ENCODE results near the gene COX4I2.
"Not testable (repeated sequence)": the region's sequence is repeated elsewhere in the genome, so short reads cannot be mapped to it uniquely, and the experiment has no call there.

Gene COX4I2

GRCh38 chr20:31654534-31654933 lies 16.8 kb downstream of the COX4I2 start:
- DNase-seq (ENCODE audit: low read depth in 2 of 2) = no peak

GRCh38 chr20:31661625-31662371 lies 24.1 kb downstream of the COX4I2 start:
- DNase-seq (ENCODE audit: low read depth in 2 of 2) = peak; percentile 52 to 71

DNA sequence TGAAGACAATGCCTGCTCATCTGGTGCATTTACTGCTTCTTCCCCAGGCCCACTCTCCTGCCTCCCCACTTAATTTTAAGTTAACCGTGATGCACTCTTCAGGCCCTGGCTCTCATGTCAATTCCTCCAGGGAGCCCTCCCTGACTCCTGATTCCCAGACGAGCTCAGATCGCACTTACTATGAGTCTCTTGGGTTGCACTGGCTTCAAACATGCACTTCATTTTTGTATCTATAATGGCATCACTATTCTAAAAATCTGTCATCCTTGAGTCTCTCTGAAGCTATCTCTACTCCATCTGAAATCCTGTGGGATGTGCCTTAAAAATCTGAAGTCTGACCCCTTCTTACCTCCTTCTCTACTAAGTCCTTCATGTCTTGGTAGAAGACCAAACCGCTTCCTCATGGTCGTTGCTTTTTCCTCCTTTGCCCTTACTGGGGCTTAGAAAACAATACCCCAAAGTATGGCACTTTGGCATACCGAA lies 24.7 kb downstream of the COX4I2 start:
- DNase-seq (ENCODE audit: low read depth in 2 of 2) = no peak

DNA sequence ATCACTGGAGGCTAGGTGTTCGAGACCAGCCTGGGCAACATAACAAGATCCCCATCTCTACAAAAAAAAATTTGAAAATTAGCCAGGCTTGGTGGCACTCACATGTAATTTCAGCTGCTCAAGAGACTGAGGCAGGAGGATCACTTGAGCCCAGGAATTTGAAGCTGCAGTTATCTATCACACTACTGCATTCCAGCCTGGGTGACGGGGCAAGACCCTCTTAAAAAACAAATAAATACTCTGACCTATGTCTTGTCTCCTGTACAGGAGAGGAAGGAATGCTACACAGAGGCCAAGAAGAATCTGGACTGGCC lies 25.8 kb downstream of the COX4I2 start:
- no peak for DNase-seq (ENCODE audit: low read depth in 2 of 2)

DNA sequence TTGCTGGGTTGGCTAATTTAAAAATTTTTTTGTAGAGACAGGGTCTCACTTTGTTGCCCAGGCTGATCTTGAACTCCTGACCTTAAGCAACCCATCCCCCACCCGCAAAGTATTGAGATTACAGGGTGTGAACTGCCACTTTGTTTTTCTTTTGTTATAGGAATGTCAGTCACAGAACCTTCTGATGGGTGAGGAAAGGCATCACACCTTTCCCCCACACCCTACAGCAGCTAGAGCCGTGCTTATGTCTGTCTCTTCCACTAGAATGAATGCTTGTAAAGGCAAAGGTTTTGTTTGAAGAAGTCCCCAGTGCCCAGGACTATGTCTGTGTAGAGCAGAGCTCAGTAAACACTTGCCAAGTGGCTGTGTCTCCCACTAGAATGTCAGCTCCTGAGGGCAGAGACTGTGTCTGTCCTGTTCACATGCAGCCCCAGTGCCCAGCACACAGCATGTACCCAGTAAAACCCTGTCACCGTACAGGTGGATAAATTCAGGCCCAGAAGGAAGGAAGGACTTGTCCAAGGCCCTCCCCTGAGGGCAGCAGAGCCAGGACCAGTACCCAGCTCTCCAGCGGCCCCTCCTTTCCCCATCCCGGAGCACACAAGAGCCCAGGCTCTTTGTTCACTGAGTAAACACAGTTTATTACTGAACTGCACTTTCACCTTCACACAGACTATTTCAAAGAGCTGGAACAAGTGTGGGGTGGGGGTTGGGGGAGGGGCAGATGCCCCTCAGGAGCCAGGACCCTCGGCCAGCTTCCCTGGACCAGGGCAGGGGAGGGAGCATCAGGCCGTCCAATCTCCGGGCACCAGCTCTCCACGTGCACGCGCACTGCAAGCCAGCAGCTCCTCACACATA lies 26.4 kb downstream of the COX4I2 start:
- DNase-seq (ENCODE audit: low read depth in 2 of 2) = no peak

DNA sequence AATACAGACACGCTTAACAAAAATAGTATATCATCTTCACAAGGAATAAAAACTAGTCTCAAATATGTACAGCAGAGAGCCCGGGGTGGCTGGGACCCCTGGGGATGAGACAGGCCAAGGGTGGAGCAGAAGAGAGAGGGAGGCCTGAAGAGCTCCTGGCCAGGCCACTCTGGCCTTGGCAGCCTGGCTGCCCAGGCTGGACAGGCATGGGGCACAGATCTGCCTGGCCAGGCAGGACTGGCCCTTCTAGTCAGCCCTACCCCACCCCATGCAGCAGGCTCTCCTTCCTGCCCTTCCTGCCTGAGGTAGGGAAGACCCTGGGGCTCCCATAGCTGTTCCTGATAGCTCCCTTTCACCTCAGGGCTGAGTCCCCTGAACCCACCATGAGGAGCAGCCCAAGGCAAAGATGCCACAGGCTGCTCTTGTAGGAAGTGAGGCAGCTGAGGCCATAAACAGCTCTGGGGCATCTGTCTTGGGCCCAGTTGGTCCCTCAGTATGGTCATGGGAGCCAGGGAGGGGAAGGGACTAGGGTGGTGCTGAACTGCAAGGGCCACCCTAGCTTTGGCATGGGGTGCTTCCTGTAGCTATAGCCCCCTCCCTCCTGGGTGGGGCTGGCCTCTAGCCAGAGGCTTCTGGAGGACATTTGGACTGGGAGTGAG lies 27.1 kb downstream of the COX4I2 start:
- no peak for DNase-seq (ENCODE audit: low read depth in 2 of 2)

DNA sequence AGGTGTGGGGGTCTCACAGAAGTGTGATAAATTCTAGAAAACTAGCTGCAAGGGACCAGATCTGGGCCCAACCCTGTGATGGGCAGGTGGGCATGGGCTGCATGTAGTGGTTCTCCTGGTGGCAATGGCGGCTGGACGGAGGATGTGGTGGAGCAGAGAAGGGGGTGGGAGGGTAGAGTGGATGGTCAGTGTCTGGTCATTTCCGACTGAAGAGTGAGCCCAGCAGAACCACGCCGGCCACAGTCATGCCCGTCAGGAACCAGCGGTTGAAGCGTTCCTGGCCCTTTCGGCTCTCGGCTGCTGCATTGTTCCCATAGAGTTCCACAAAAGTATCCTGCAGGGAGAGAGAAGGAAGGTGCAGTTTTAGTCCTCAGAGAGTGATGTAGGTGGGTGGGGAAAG lies 28.0 kb downstream of the COX4I2 start:
- no peak for DNase-seq (ENCODE audit: low read depth in 2 of 2)

DNA sequence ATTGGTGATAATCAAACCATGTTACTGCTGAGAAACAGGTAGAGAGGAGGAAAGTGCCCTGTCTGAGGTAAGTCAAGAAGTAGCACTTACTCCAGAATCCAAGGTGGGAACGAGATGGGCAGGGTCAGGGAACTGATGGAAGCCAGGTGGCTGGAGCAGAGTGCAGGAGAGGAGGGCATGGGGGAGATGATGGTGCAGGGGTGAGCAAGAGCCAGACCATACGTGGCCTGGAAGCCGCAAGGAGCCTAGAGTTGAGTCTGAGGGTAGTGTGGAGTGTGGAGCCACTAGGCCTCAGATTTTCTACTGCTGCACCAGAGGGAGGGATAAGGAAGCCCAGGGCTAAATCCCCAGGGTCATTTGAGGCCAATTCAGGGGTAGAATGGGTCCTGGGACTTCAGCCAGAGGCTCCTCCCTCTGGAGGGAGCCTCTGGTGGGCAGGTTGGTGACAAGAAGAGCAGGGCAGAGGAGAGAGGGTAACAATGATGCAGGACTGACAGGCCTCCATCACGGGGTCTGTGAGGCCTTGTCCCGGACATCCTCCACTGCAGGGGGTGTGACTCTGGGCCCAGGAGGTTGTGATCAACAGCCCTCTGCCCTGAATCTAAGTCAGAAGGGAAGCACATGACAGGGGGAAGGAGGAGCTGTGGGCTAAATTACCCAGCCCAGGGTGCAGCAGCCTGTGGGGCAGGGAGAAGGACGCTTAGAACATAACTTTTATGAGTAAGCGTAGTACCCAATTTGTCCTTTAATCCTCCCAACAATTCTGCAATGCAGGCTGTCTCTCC lies 28.7 kb downstream of the COX4I2 start:
- DNase-seq (ENCODE audit: low read depth in 2 of 2) = no peak

- no peak for DNase-seq (ENCODE audit: low read depth in 2 of 2)
Observed at GRCh38 chr20:31667315-31668285, 29.9 kb downstream of the COX4I2 start.

GRCh38 chr20:31668944-31669343 lies 31.2 kb downstream of the COX4I2 start:
- DNase-seq (ENCODE audit: low read depth in 2 of 2) = not testable (repeated sequence)

- no peak for DNase-seq (ENCODE audit: low read depth in 2 of 2)
Observed at GRCh38 chr20:31669876-31670275, 32.2 kb downstream of the COX4I2 start.

- DNase-seq (ENCODE audit: low read depth in 2 of 2) = no peak
Observed at GRCh38 chr20:31670371-31671228, 32.9 kb downstream of the COX4I2 start.

DNA sequence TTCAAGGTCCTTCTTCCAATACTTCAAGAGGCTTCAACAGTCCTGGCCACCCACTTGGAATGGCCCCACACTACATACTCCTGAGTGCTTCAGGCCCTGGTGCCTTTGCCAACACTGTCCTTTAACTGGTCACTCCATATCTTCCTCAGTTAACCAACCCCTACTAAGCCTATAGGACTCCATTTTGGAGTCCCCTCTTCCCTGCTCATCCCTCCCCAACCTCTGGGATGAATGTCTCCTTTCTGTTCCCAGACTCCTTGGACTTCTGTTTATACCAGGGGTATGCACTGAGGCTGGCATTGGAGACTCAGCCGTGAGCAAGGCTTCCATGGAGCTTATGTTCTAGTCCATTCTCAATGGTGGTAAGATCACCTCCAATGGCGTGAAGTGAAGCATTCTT lies 33.6 kb downstream of the COX4I2 start:
- DNase-seq (ENCODE audit: low read depth in 2 of 2) = no peak

GRCh38 chr20:31673435-31673834 lies 35.7 kb downstream of the COX4I2 start:
- DNase-seq (ENCODE audit: low read depth in 2 of 2) = no peak

DNA sequence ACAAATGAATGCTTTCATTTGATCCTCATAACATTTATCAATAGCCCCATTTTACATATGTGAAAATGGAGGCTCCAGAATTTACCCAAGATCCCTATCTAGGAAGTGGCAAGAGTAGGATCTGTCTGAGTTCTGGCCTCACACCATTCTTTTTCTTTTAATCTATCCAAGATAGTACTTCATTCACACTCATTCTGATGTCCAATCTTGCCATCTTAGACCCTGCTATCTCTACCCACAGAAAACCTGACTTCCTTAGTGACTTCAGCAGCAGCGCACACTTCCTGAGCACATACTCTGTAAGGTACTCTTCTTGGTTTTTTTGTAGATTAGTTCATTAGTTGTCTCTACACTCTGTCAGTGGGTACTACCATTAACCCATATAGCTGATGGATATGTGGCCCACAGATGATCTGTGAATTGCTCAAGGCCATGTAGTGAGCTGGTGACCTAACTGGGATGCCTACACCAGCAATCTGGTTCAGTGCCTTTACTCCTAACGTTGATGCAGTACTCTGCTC lies 36.3 kb downstream of the COX4I2 start:
- no peak for DNase-seq (ENCODE audit: low read depth in 2 of 2)

GRCh38 chr20:31674895-31675827 lies 37.4 kb downstream of the COX4I2 start:
- peak; percentile 32 to 44 for DNase-seq (ENCODE audit: low read depth in 2 of 2)

DNA sequence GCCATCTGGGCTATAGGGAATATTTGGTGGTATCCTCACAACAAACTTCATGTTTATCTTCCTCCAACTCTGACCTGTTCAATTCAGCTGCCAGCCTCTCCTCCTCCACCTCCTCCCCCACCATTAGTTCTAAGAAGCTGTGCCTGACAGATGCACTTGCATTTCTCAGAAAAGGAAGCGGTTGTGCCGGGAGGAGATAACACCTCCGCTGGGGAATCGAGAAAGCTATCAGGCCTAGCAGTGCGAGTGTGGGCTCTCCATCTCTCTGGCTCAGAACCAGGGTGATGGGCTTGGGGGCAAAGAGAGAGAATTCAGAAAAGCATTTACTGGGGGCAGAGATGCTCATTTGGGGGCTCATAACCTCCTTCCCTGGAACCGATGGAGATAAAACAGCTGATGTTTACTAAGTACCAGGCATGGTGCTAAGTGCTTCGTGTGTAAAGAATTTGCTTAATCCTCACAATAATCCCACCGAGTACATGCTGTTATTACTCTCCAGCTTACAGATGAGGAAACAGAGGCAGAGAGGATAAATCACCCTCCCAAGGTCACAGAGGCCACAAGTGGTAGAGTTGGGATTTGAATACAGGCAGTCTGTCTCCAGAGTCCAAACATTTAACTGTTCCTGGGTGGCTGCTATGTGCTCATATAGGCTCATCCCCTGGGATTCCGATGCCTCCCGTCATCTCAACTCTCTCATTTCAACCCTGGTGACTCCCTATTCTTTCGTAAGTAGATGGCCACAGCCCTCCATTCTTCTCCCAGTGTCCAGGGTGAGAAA lies 38.3 kb downstream of the COX4I2 start:
- DNase-seq (ENCODE audit: low read depth in 2 of 2) = peak; percentile 30 to 37

Measured in stimulated activated CD8-positive, alpha-beta memory T cell treated with anti-CD3 and anti-CD28 coated beads, Interleukin-7, amount 100 ng/mL, for 1 hour (primary cell).